K562 (cell line): ENCODE results near the gene RBMS1. TPM values are rescaled to one million over a fixed set of nuclear protein-coding genes. Genes with fewer than 3 reads are reported as not detected.

Experiments
- ATAC-seq: fragments of 200-7000 bp; cut with Tn5 transposase; 3 replicates; pipeline ENCODE4 v1.9.1; 2020; ENCODE audit warnings: moderate library complexity
- BruUV-seq: library from RNA; stranded (reverse); fragments of 400-500 nt; replicated peaks from 2 replicates; lab custom pipeline; 2021; lab: Mats Ljungman, UMichigan
- CTCF ChIA-PET: fragments of 300-600 bp; formaldehyde crosslinking; extraction: SDS; loops from one replicate; lab custom pipeline; 2021; ENCODE audit warnings: low intra/inter-chr PET ratio; lab: Yijun Ruan, JAX
- POLR2A ChIA-PET: fragments of 300-600, 350-650 bp; sonication (Branson Sonifier 250); formaldehyde crosslinking; extraction: SDS; loops from one replicate; lab custom pipeline; 2021; ENCODE audit warnings: antibody characterized with exemption, inconsistent platforms; lab: Yijun Ruan, JAX
- DNase-seq, 4 experiments: peaks; one replicate each; pipeline versions ENCODE4 v3.0.0 to v3.0.0-alpha.2; 2011 to 2018; ENCODE audit warnings: low spot score in 3 of 4, mixed read lengths in 3 of 4; ENCODE audit errors: extremely low read depth in 1 of 4
- FAIRE-seq: peaks from 2 replicates; lab custom pipeline; 2011; peaks lifted over from hg19 to GRCh38; lab: Jason Lieb, UNC
- H2AFZ ChIP-seq: 2 replicates; pipeline ENCODE4 v1.6.0; 2011; ENCODE audit warnings: low read depth, low read length, control low read depth, inconsistent platforms
- H3K27ac ChIP-seq: fragments of 200-600 bp; 3 replicates; pipeline ENCODE4 v1.8.0; 2011; ENCODE audit warnings: low read depth, mild to moderate bottlenecking, control low read depth, inconsistent platforms, low read length, moderate library complexity, mixed read lengths; ENCODE audit errors: extremely low read depth
- H3K27me3 ChIP-seq, 2 experiments: fragments of 300-600 bp in 1 of 2; 2 replicates in 1 of 2; 3 replicates in 1 of 2; pipeline versions ENCODE4 v1.6.0 to v1.8.0; 2011; ENCODE audit warnings: inconsistent platforms in 2 of 2, low read length in 2 of 2, mild to moderate bottlenecking in 1 of 2, mixed read lengths in 1 of 2, moderate library complexity in 1 of 2; ENCODE audit not compliant: control insufficient read depth in 2 of 2, insufficient read depth in 2 of 2
- H3K36me3 ChIP-seq: fragments of 300-600 bp; 3 replicates; pipeline ENCODE4 v1.8.0; 2011; ENCODE audit warnings: mild to moderate bottlenecking, low read length, inconsistent platforms; ENCODE audit not compliant: control insufficient read depth, insufficient read depth
- H3K4me1 ChIP-seq, 2 experiments: fragments of 200-600 bp in 1 of 2; replicated peaks in 1 of 2; 2 replicates in 1 of 2; 3 replicates in 1 of 2; pipeline versions ENCODE4 v1.5.1 to v1.8.0; 2011; ENCODE audit warnings: inconsistent platforms in 2 of 2, low read length in 2 of 2, mild to moderate bottlenecking in 1 of 2, mixed read lengths in 1 of 2, moderate library complexity in 1 of 2; ENCODE audit not compliant: control insufficient read depth in 2 of 2, insufficient read depth in 2 of 2
- H3K4me2 ChIP-seq: 2 replicates; pipeline ENCODE4 v1.6.1; 2011; ENCODE audit warnings: low read length, control low read depth, inconsistent platforms, mixed read lengths; ENCODE audit not compliant: insufficient read depth
- H3K4me3 ChIP-seq: fragments of 200-600 bp; sonication (generic), shearing (Covaris generic); 2 replicates; pipeline ENCODE4 v1.5.1; 2016; ENCODE audit warnings: control low read depth, inconsistent platforms
- H3K79me2 ChIP-seq: fragments of 200-600 bp; 3 replicates; pipeline ENCODE4 v1.8.0; 2011; ENCODE audit warnings: low read length, inconsistent platforms; ENCODE audit not compliant: control insufficient read depth, insufficient read depth
- H3K9ac ChIP-seq, 2 experiments: 2 replicates each; pipeline versions ENCODE4 v1.6.0 to v1.6.1; 2011; ENCODE audit warnings: low read depth in 2 of 2, low read length in 2 of 2, control low read depth in 1 of 2, inconsistent platforms in 1 of 2, mild to moderate bottlenecking in 1 of 2, mixed read lengths in 1 of 2; ENCODE audit not compliant: insufficient read depth in 1 of 2
- H3K9me1 ChIP-seq: one replicate; pipeline ENCODE4 v1.6.0; 2011; ENCODE audit warnings: inconsistent platforms, mild to moderate bottlenecking, low read length, moderate library complexity; ENCODE audit not compliant: control insufficient read depth, insufficient read depth
- H3K9me3 ChIP-seq: replicated peaks from 2 replicates; pipeline ENCODE4 v1.5.1; 2011; ENCODE audit warnings: low read depth, low read length, inconsistent platforms; ENCODE audit not compliant: control insufficient read depth, insufficient read depth
- H4K20me1 ChIP-seq: replicated peaks from 2 replicates; pipeline ENCODE4 v1.6.1; 2011; ENCODE audit warnings: low read length, inconsistent platforms, mixed read lengths; ENCODE audit not compliant: control insufficient read depth, insufficient read depth
- ARID2 ChIP-seq: fragments of 450-650 bp; IDR thresholded peaks from 2 replicates; pipeline ENCODE4 v1.6.1; 2017; ENCODE audit warnings: antibody characterized with exemption, mild to moderate bottlenecking
- CBFA2T3 ChIP-seq: fragments of 450-650 bp; IDR thresholded peaks from 2 replicates; pipeline ENCODE4 v1.6.1; 2017
- CBX2 ChIP-seq: fragments of 200-600 bp; sonication (generic); IDR thresholded peaks from one replicate; pipeline ENCODE4 v1.6.1; 2012; ENCODE audit warnings: mild to moderate bottlenecking, low read length, inconsistent platforms; ENCODE audit not compliant: insufficient read depth, poor library complexity, severe bottlenecking
- CBX5 ChIP-seq: IDR thresholded peaks from 2 replicates; pipeline ENCODE4 v1.6.1; 2014; ENCODE audit warnings: low read depth, borderline replicate concordance
- ESRRA ChIP-seq: fragments of 450-650 bp; IDR thresholded peaks from 2 replicates; pipeline ENCODE4 v1.6.1; 2014; ENCODE audit warnings: low read depth, mild to moderate bottlenecking, moderate library complexity, borderline replicate concordance
- ETV5 ChIP-seq: sonication (generic); formaldehyde crosslinking; IDR thresholded peaks from 2 replicates; pipeline ENCODE4 v1.4.0; 2020; ENCODE audit warnings: low read depth, mild to moderate bottlenecking, missing genetic modification reagents
- ETV6 ChIP-seq, 3 experiments: fragments of 150-350 bp in 1 of 3; sonication (generic) in 1 of 3; formaldehyde crosslinking in 1 of 3; IDR thresholded peaks; 2 replicates each; pipeline versions ENCODE4 v1.6.1 to v1.8.0; 2014 to 2022; ENCODE audit warnings: borderline replicate concordance in 2 of 3, low read depth in 2 of 3, antibody characterized with exemption in 1 of 3, low read length in 1 of 3, mild to moderate bottlenecking in 1 of 3, missing genetic modification reagents in 1 of 3
- GABPB2 ChIP-seq: fragments of 250-450 bp; sonication (Bioruptor Pico); conservative IDR thresholded peaks from 2 replicates; pipeline ENCODE4 v1.5.1; 2021; ENCODE audit warnings: mild to moderate bottlenecking
- HMG20A ChIP-seq: fragments of 450-650 bp; formaldehyde crosslinking; conservative IDR thresholded peaks from 2 replicates; pipeline ENCODE4 v1.4.0; 2020; ENCODE audit warnings: mild to moderate bottlenecking, mixed read lengths
- JUND ChIP-seq, 2 experiments: IDR thresholded peaks; 2 replicates in 1 of 2; 3 replicates in 1 of 2; pipeline ENCODE4 v1.6.1; 2011; ENCODE audit warnings: borderline replicate concordance in 2 of 2, low read depth in 2 of 2, low read length in 2 of 2, improper control_type of control experiment in 1 of 2, missing biosample characterization in 1 of 2, missing genetic modification characterization in 1 of 2, missing genetic modification reagents in 1 of 2
- KAT8 ChIP-seq: fragments of 450-650 bp; IDR thresholded peaks from 2 replicates; pipeline ENCODE4 v1.6.1; 2016; ENCODE audit warnings: low read depth, mild to moderate bottlenecking
- MEF2A ChIP-seq: IDR thresholded peaks from 2 replicates; pipeline ENCODE4 v1.6.1; 2011; ENCODE audit warnings: low read depth, mild to moderate bottlenecking, low read length, moderate library complexity; ENCODE audit not compliant: control insufficient read depth
- RAD21 ChIP-seq, 2 experiments: fragments of 250-450 bp in 1 of 2; fragments of 450-650 bp in 1 of 2; sonication (Bioruptor Pico) in 1 of 2; formaldehyde crosslinking in 1 of 2; IDR thresholded peaks in 1 of 2; conservative IDR thresholded peaks in 1 of 2; 2 replicates each; pipeline versions ENCODE4 v1.4.0 to v1.8.0; 2020 to 2022; ENCODE audit warnings: mild to moderate bottlenecking in 2 of 2, moderate library complexity in 1 of 2
- RCOR1 ChIP-seq, 2 experiments: IDR thresholded peaks; 2 replicates each; pipeline ENCODE4 v1.6.1; 2012; ENCODE audit warnings: low read depth in 2 of 2, low read length in 2 of 2, borderline replicate concordance in 1 of 2, improper control_type of control experiment in 1 of 2
- RFX5 ChIP-seq: IDR thresholded peaks from 2 replicates; pipeline ENCODE4 v1.6.1; 2011; ENCODE audit warnings: low read depth, mild to moderate bottlenecking, improper control_type of control experiment, low read length
- SMARCA5 ChIP-seq: fragments of 450-650 bp; IDR thresholded peaks from 2 replicates; pipeline ENCODE4 v1.6.1; 2016
- ZNF134 ChIP-seq: fragments of 250-450 bp; sonication (Bioruptor Pico); conservative IDR thresholded peaks from 2 replicates; pipeline ENCODE4 v1.4.0; 2020
- ZNF174 ChIP-seq: fragments of 250-450 bp; sonication (Bioruptor Pico); IDR thresholded peaks from 2 replicates; pipeline ENCODE4 v1.4.0; 2020; ENCODE audit warnings: mild to moderate bottlenecking
- ZNF239 ChIP-seq: fragments of 250-450 bp; sonication (Bioruptor Pico); IDR thresholded peaks from 2 replicates; pipeline ENCODE4 v1.4.0; 2020; ENCODE audit warnings: mild to moderate bottlenecking
- WGBS: fragments of 100-300 bp; shearing (Covaris generic); methylation state at CpG from one replicate; pipeline ENCODE4 v1.1.6; 2016; ENCODE audit warnings: low coverage, mixed read lengths; ENCODE audit not compliant: insufficient coverage; ENCODE audit errors: missing lambda C conversion rate; 5-methylcytosine and 5-hydroxymethylcytosine counted together
- in situ Hi-C: fragments of 300-500 bp; cut with MboI; formaldehyde crosslinking; loops from 4 replicates; pipeline ENCODE4 v1.15.0; 2018; ENCODE audit warnings: inconsistent platforms, mixed read lengths
- intact Hi-C: fragments of 100-400 bp; cut with micrococcal nuclease; formaldehyde crosslinking; loops from 2 replicates; pipeline ENCODE4 v1.14.2; 2022
- polyA plus RNA-seq, 8 experiments: library from polyadenylated mRNA; depleted of rRNA in 4 of 8; stranded (reverse) in 5 of 8; unstranded in 3 of 8; fragments of >200 nt; fragmentation: Nextera tagmentation in 2 of 8; fragmentation: Illumina TruSeq in 1 of 8; extraction: Ambion mirVana in 2 of 8; extraction: Trizol in 1 of 8; gene quantifications; 2 replicates each; pipeline versions ENCODE4 v1.2.1 to v1.2.3, GENCODE V29; 2011 to 2014; ENCODE audit warnings: inconsistent platforms in 1 of 8, missing spikeins in 1 of 8
- total RNA-seq, 7 experiments: library from RNA; depleted of rRNA in 6 of 7; stranded (reverse); fragments of >200 nt in 6 of 7; fragmentation: Illumina TruSeq in 2 of 7; extraction: Trizol in 2 of 7; gene quantifications; 2 replicates each; pipeline versions ENCODE4 v1.2.1 to v1.2.3, GENCODE V29; 2011 to 2021; ENCODE audit warnings: low replicate concordance in 1 of 7
- TF ChIP-seq, protein P1 (sequence below): sonication (generic); formaldehyde crosslinking; IDR thresholded peaks from 2 replicates; pipeline ENCODE4 v1.8.1; 2023; ENCODE audit warnings: mild to moderate bottlenecking, missing genetic modification reagents

The RBMS1 gene
- total and polyA plus RNA-seq, 9 of the 15 experiments (the other 6 are each of a cell fraction or from before 2014, with no cell fraction given) = 0.04 to 0.31 (median 0.09) TPM; not detected in 6

DNA sequence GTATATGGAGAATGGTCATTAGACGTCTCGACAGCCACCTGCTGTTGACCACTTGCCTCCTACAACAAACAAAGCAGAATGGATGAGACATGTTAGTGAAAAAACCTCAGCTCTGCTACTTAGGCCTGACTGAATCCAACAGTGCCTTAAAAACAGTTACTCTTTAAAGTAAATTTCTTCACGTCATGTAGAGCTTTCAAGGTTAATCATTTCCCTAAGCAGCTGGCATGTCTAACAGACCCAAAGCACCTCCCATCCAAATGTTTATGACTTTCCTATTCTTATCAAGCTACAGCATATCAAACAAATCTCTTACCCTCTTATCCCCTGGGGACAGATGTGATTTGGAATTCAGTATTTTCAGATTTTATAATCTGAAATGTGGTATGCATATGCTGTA is 218.0 kb downstream of the RBMS1 start:
- no peak for DNase-seq
- in situ Hi-C loops = no loop called here
- POLR2A ChIA-PET = no interaction called here
- H3K79me2 ChIP-seq = no peaks in the 10 kb centered on the region
- TF ChIP-seq GABPB2 (no peak), MEF2A (no peak), ETV6 (IDR thresholded peaks at IDR 0.05; ENCODE audit: borderline replicate concordance in 1 of 2, low read depth in 2 of 2, low read length in 1 of 2) (no peak), ETV6 (CRISPR knock-in tag; IDR thresholded peaks at IDR 0.05; ENCODE audit: borderline replicate concordance) (no peak), RAD21 (CRISPR knock-in tag; conservative IDR thresholded peaks at IDR 0.05 in 1 of 2, IDR thresholded peaks at IDR 0.05 in 1 of 2) (no peak), ZNF174 (CRISPR knock-in tag) (no peak), CBX5 (no peak), CBFA2T3 (no peak), ESRRA (no peak), ZNF239 (CRISPR knock-in tag) (no peak), KAT8 (no peak), HMG20A (CRISPR knock-in tag) (no peak), ZNF134 (CRISPR knock-in tag) (no peak), RCOR1 (IDR thresholded peaks at IDR 0.05; ENCODE audit: borderline replicate concordance in 1 of 2, low read depth in 2 of 2, low read length in 2 of 2) (no peak), JUND (IDR thresholded peaks at IDR 0.05; ENCODE audit: borderline replicate concordance, low read depth, low read length) (no peak), JUND (tag; IDR thresholded peaks at IDR 0.05; ENCODE audit: borderline replicate concordance, low read depth, low read length) (no peak), CBX2 (no peak), RFX5 (no peak), ETV5 (CRISPR knock-in tag) (no peak), SMARCA5 (no peak), ARID2 (no peak)
- TF ChIP-seq, protein P1, sequence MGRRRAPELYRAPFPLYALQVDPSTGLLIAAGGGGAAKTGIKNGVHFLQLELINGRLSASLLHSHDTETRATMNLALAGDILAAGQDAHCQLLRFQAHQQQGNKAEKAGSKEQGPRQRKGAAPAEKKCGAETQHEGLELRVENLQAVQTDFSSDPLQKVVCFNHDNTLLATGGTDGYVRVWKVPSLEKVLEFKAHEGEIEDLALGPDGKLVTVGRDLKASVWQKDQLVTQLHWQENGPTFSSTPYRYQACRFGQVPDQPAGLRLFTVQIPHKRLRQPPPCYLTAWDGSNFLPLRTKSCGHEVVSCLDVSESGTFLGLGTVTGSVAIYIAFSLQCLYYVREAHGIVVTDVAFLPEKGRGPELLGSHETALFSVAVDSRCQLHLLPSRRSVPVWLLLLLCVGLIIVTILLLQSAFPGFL = no peak
- TF ChIP-seq, all 486 proteins: peak for 0
- Histone ChIP-seq H3K4me1 (no peaks in the 10 kb centered on the region; a peak in 1 of 5 replicates), H3K9ac (no peak overlapping the region), H3K4me3 (no peak overlapping the region), H3K9me3 (no peaks in the 10 kb centered on the region), H3K27me3 (peaks cover 0 to 10% of the 10 kb centered on the region in 2 experiments; a peak in 2 of 5 replicates), H3K27ac (no peak overlapping the region), H3K9me1 (no peaks in the 10 kb centered on the region), H2AFZ (no peak overlapping the region), H3K36me3 (no peaks in the 10 kb centered on the region), H3K4me2 (no peak overlapping the region), H4K20me1 (no peaks in the 10 kb centered on the region; the same call in 1 of the 2 replicates)
- intact Hi-C loops = no loop called here
- 0% methylated on average over 3 of the region's 3 CpGs for WGBS
- CTCF ChIA-PET = no interaction called here
- no peak for FAIRE-seq
- no peak for ATAC-seq
- no TSS peak for BruUV-seq
